Measurements from ENCODE around the gene FZR1.

- TF ChIP-seq CTCF (conservative IDR thresholded peaks at IDR 0.05; ENCODE audit: low read length): no peak
- TF ChIP-seq EZH2phosphoT487 (IDR thresholded peaks at IDR 0.05; ENCODE audit: borderline replicate concordance, low read depth, low read length): no peak
Measured at GRCh38 chr19:3509566-3509989, 3.5 kb downstream of the FZR1 start.

Data from OCI-LY7 (cell line).